HepG2 (cell line): ENCODE measurements around the gene LRRC8E. TPM values are rescaled to one million over a fixed set of nuclear protein-coding genes. Genes with fewer than 3 reads are reported as not detected.

Source experiments
- ARNT ChIP-seq: fragments of 450-650 bp; IDR thresholded peaks from 2 replicates; pipeline ENCODE4 v1.6.1; 2017
- ATAD3A ChIP-seq: sonication (generic); formaldehyde crosslinking; IDR thresholded peaks from 2 replicates; pipeline ENCODE4 v1.4.0; 2020; ENCODE audit warnings: missing genetic modification reagents
- GATAD2A ChIP-seq: IDR thresholded peaks from 2 replicates; pipeline ENCODE4 v1.6.1; 2016
- HES4 ChIP-seq: sonication (generic); formaldehyde crosslinking; IDR thresholded peaks from 2 replicates; pipeline ENCODE4 v1.9.0; 2021; ENCODE audit warnings: mild to moderate bottlenecking, missing genetic modification reagents, borderline replicate concordance
- KLF13 ChIP-seq: sonication (generic); formaldehyde crosslinking; IDR thresholded peaks from 2 replicates; pipeline ENCODE4 v1.4.0; 2020; ENCODE audit warnings: mild to moderate bottlenecking, missing genetic modification reagents
- RBFOX2 ChIP-seq: fragments of 200-400 bp; formaldehyde crosslinking; IDR thresholded peaks from 2 replicates; pipeline ENCODE4 v1.6.1; 2017; ENCODE audit warnings: low read depth, mild to moderate bottlenecking, low read length
- TGIF2 ChIP-seq: IDR thresholded peaks from 2 replicates; pipeline ENCODE4 v1.6.1; 2016; ENCODE audit warnings: control low read depth, missing compliant biosample characterization
- ZIK1 ChIP-seq: sonication (generic); formaldehyde crosslinking; IDR thresholded peaks from 2 replicates; pipeline ENCODE4 v1.5.0; 2020; ENCODE audit warnings: mild to moderate bottlenecking, low read depth, missing genetic modification reagents, borderline replicate concordance
- ZNF761 ChIP-seq: sonication (generic); formaldehyde crosslinking; conservative IDR thresholded peaks from 2 replicates; pipeline ENCODE4 v1.4.0; 2020; ENCODE audit warnings: mild to moderate bottlenecking, missing genetic modification reagents
- ZNF891 ChIP-seq: sonication (generic); formaldehyde crosslinking; IDR thresholded peaks from 2 replicates; pipeline ENCODE4 v1.5.0; 2020; ENCODE audit warnings: mild to moderate bottlenecking, missing genetic modification reagents
- ZSCAN12 ChIP-seq: sonication (generic); formaldehyde crosslinking; IDR thresholded peaks from 2 replicates; pipeline ENCODE4 v1.9.0; 2021; ENCODE audit warnings: mild to moderate bottlenecking, missing genetic modification reagents
- polyA plus RNA-seq, 8 experiments: library from polyadenylated mRNA; depleted of rRNA in 3 of 8; stranded (reverse) in 7 of 8; unstranded in 1 of 8; fragments of >200 nt; fragmentation: Illumina TruSeq in 4 of 8; extraction: Trizol in 4 of 8; gene quantifications; 2 replicates each; pipeline versions ENCODE4 v1.2.1 to v1.2.3, GENCODE V29; 2011 to 2016; ENCODE audit warnings: low read depth in 4 of 8, missing spikeins in 1 of 8, mixed read lengths in 1 of 8; ENCODE audit not compliant: insufficient read depth in 1 of 8
- total RNA-seq, 5 experiments: library from RNA; depleted of rRNA; stranded (reverse); fragments of >200 nt; fragmentation: Illumina TruSeq; extraction: Trizol; gene quantifications; 2 replicates each; pipeline ENCODE4 v1.2.3, GENCODE V29; 2016; ENCODE audit warnings: low read depth in 1 of 5
- TF ChIP-seq, protein P1 (sequence below): sonication (generic); formaldehyde crosslinking; IDR thresholded peaks from 2 replicates; pipeline ENCODE4 v1.4.0; 2020; ENCODE audit warnings: missing genetic modification reagents

The LRRC8E gene
- total and polyA plus RNA-seq, 2 of the 13 experiments (the other 11 are each of a cell fraction or from before 2014, with no cell fraction given): 8.0 to 10.3 TPM

- TF ChIP-seq ZIK1 (CRISPR knock-in tag) (0 out of 2 replicates have a peak, but pooled peaks have one; percentile 46), HES4 (CRISPR knock-in tag) (no peak), ZNF761 (no peak), ZSCAN12 (CRISPR knock-in tag) (no peak), ATAD3A (CRISPR knock-in tag) (no peak), TGIF2 (CRISPR knock-in tag) (no peak), KLF13 (CRISPR knock-in tag) (no peak), ARNT (no peak), RBFOX2 (no peak), ZNF891 (CRISPR knock-in tag) (no peak), GATAD2A (CRISPR knock-in tag) (no peak)
- TF ChIP-seq, protein P1, sequence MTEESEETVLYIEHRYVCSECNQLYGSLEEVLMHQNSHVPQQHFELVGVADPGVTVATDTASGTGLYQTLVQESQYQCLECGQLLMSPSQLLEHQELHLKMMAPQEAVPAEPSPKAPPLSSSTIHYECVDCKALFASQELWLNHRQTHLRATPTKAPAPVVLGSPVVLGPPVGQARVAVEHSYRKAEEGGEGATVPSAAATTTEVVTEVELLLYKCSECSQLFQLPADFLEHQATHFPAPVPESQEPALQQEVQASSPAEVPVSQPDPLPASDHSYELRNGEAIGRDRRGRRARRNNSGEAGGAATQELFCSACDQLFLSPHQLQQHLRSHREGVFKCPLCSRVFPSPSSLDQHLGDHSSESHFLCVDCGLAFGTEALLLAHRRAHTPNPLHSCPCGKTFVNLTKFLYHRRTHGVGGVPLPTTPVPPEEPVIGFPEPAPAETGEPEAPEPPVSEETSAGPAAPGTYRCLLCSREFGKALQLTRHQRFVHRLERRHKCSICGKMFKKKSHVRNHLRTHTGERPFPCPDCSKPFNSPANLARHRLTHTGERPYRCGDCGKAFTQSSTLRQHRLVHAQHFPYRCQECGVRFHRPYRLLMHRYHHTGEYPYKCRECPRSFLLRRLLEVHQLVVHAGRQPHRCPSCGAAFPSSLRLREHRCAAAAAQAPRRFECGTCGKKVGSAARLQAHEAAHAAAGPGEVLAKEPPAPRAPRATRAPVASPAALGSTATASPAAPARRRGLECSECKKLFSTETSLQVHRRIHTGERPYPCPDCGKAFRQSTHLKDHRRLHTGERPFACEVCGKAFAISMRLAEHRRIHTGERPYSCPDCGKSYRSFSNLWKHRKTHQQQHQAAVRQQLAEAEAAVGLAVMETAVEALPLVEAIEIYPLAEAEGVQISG (CRISPR knock-in tag): 0 out of 2 replicates have a peak, but pooled peaks have one; percentile 12
These were observed 16.6 kb upstream of the LRRC8E start (continued) for GRCh38 chr19:7871437-7872305.
